ENCODE measurements around the gene ZEB2.
A peak's percentile ranks its signal among the peaks of the same experiment; 100 is the strongest.

Gene ZEB2

GRCh38 chr2:144465749-144466148 lies 54.2 kb downstream of the ZEB2 start:
- POLR2A ChIA-PET, result no interaction called here
- peaks cover 9 to 60% (median 23%) of the 10 kb centered on the region in 4 experiments for H3K36me3 ChIP-seq (ENCODE audit: control insufficient read depth in 4 of 4, insufficient read depth in 4 of 4, low read length in 3 of 4)
- H3K27ac ChIP-seq (ENCODE audit: insufficient read depth in 1 of 2, low read depth in 1 of 2, low read length in 2 of 2, poor library complexity in 1 of 2, severe bottlenecking in 2 of 2), result no peak overlapping the region
- H3K9me3 ChIP-seq (ENCODE audit: control extremely low read depth in 1 of 5, control insufficient read depth in 4 of 5, insufficient read depth in 2 of 5, low read depth in 1 of 5, low read length in 4 of 5), result no peaks in the 10 kb centered on the region
- H3K4me1 ChIP-seq (ENCODE audit: control extremely low read depth in 1 of 4, control insufficient read depth in 4 of 4, insufficient read depth in 4 of 4, low read length in 3 of 4), result peaks cover 6 to 12% (median 9%) of the 10 kb centered on the region in 4 experiments
- H3K27me3 ChIP-seq (replicated peaks in 2 of 5; ENCODE audit: control insufficient read depth in 4 of 5, insufficient read depth in 5 of 5, low read length in 4 of 5), result no peaks in the 10 kb centered on the region
- H3K4me3 ChIP-seq (ENCODE audit: control insufficient read depth in 1 of 7, extremely low read depth in 1 of 7, insufficient read depth in 4 of 7, low read depth in 2 of 7, low read length in 6 of 7), result no peak overlapping the region
- CTCF ChIA-PET, result interaction anchor here (1.5 to 2.9 kb wide), 2 partner anchors 10 to 17 kb away, joined by 3 to 17 read pairs; no protein-coding TSS in a partner anchor
- no peak for DNase-seq
- WGBS (ENCODE audit: insufficient coverage), result 95% methylated on average over 6 of the region's 9 CpGs

GRCh38 chr2:144464730-144465129 lies 55.2 kb downstream of the ZEB2 start:
- Histone ChIP-seq H3K27ac (ENCODE audit: insufficient read depth in 1 of 2, low read depth in 1 of 2, low read length in 2 of 2, poor library complexity in 1 of 2, severe bottlenecking in 2 of 2) (no peak overlapping the region), H3K4me1 (ENCODE audit: control extremely low read depth in 1 of 4, control insufficient read depth in 4 of 4, insufficient read depth in 4 of 4, low read length in 3 of 4) (peaks cover 6 to 18% (median 15%) of the 10 kb centered on the region in 4 experiments), H3K27me3 (replicated peaks in 2 of 5; ENCODE audit: control insufficient read depth in 4 of 5, insufficient read depth in 5 of 5, low read length in 4 of 5) (no peaks in the 10 kb centered on the region), H3K36me3 (ENCODE audit: control insufficient read depth in 4 of 4, insufficient read depth in 4 of 4, low read length in 3 of 4) (peaks cover 9 to 55% (median 20%) of the 10 kb centered on the region in 4 experiments), H3K9me3 (ENCODE audit: control extremely low read depth in 1 of 5, control insufficient read depth in 4 of 5, insufficient read depth in 2 of 5, low read depth in 1 of 5, low read length in 4 of 5) (no peaks in the 10 kb centered on the region), H3K4me3 (ENCODE audit: control insufficient read depth in 1 of 7, extremely low read depth in 1 of 7, insufficient read depth in 4 of 7, low read depth in 2 of 7, low read length in 6 of 7) (no peak overlapping the region)
- 100% methylated on average over 1 of the region's 5 CpGs for WGBS (ENCODE audit: insufficient coverage)
- DNase-seq, result no peak
- CTCF ChIA-PET, result interaction anchor here (0.6 to 2.9 kb wide), 7 partner anchors 11 to 877 kb away, joined by 3 to 17 read pairs (median 3); no protein-coding TSS in a partner anchor
- POLR2A ChIA-PET, result no interaction called here

- Histone ChIP-seq H3K27ac (ENCODE audit: insufficient read depth in 1 of 2, low read depth in 1 of 2, low read length in 2 of 2, poor library complexity in 1 of 2, severe bottlenecking in 2 of 2) (no peak overlapping the region), H3K27me3 (replicated peaks in 2 of 5; ENCODE audit: control insufficient read depth in 4 of 5, insufficient read depth in 5 of 5, low read length in 4 of 5) (no peaks in the 10 kb centered on the region), H3K36me3 (ENCODE audit: control insufficient read depth in 4 of 4, insufficient read depth in 4 of 4, low read length in 3 of 4) (peaks cover 6 to 49% (median 16%) of the 10 kb centered on the region in 4 experiments), H3K9me3 (ENCODE audit: control extremely low read depth in 1 of 5, control insufficient read depth in 4 of 5, insufficient read depth in 2 of 5, low read depth in 1 of 5, low read length in 4 of 5) (no peaks in the 10 kb centered on the region), H3K4me3 (ENCODE audit: control insufficient read depth in 1 of 7, extremely low read depth in 1 of 7, insufficient read depth in 4 of 7, low read depth in 2 of 7, low read length in 6 of 7) (no peak overlapping the region), H3K4me1 (ENCODE audit: control extremely low read depth in 1 of 4, control insufficient read depth in 4 of 4, insufficient read depth in 4 of 4, low read length in 3 of 4) (peaks cover 16 to 31% (median 25%) of the 10 kb centered on the region in 4 experiments)
- CTCF ChIA-PET, result interaction anchor here (1.9 kb wide), 1 partner anchor 11 kb away, joined by 9 read pairs; no protein-coding TSS in a partner anchor
- 100% methylated on average over 1 of the region's 5 CpGs for WGBS (ENCODE audit: insufficient coverage)
- DNase-seq, result no peak
- POLR2A ChIA-PET, result no interaction called here
These were observed 56.7 kb downstream of the ZEB2 start for GRCh38 chr2:144463266-144463665.

- Histone ChIP-seq H3K9me3 (ENCODE audit: control extremely low read depth in 1 of 5, control insufficient read depth in 4 of 5, insufficient read depth in 2 of 5, low read depth in 1 of 5, low read length in 4 of 5) (no peaks in the 10 kb centered on the region), H3K27me3 (replicated peaks in 2 of 5; ENCODE audit: control insufficient read depth in 4 of 5, insufficient read depth in 5 of 5, low read length in 4 of 5) (no peaks in the 10 kb centered on the region), H3K4me3 (ENCODE audit: control insufficient read depth in 1 of 7, extremely low read depth in 1 of 7, insufficient read depth in 4 of 7, low read depth in 2 of 7, low read length in 6 of 7) (no peak overlapping the region), H3K36me3 (ENCODE audit: control insufficient read depth in 4 of 4, insufficient read depth in 4 of 4, low read length in 3 of 4) (peaks cover 6 to 47% (median 16%) of the 10 kb centered on the region in 4 experiments), H3K27ac (ENCODE audit: insufficient read depth in 1 of 2, low read depth in 1 of 2, low read length in 2 of 2, poor library complexity in 1 of 2, severe bottlenecking in 2 of 2) (peak overlapping the region in 1 of 2 experiments; percentile 58), H3K4me1 (ENCODE audit: control extremely low read depth in 1 of 4, control insufficient read depth in 4 of 4, insufficient read depth in 4 of 4, low read length in 3 of 4) (peaks cover 24 to 39% (median 31%) of the 10 kb centered on the region in 4 experiments)
- CTCF ChIA-PET, result no interaction called here
- WGBS (ENCODE audit: insufficient coverage), result 88% methylated on average over 3 of the region's 6 CpGs
- DNase-seq, result no peak
- POLR2A ChIA-PET, result no interaction called here
These were observed 57.7 kb downstream of the ZEB2 start for GRCh38 chr2:144462266-144462665.

GRCh38 chr2:144461308-144461766 lies 58.6 kb downstream of the ZEB2 start:
- H3K9me3 ChIP-seq (ENCODE audit: control extremely low read depth in 1 of 5, control insufficient read depth in 4 of 5, insufficient read depth in 2 of 5, low read depth in 1 of 5, low read length in 4 of 5), result no peaks in the 10 kb centered on the region
- ChIA-PET CTCF (interaction anchor here (1.1 kb wide), 1 partner anchor 12 kb away, joined by 3 read pairs; no protein-coding TSS in a partner anchor), POLR2A (no interaction called here)
- 93% methylated on average over 7 of the region's 9 CpGs for WGBS (ENCODE audit: insufficient coverage)
- no peaks in the 10 kb centered on the region for H3K27me3 ChIP-seq (replicated peaks in 2 of 5; ENCODE audit: control insufficient read depth in 4 of 5, insufficient read depth in 5 of 5, low read length in 4 of 5)
- H3K27ac ChIP-seq (ENCODE audit: insufficient read depth in 1 of 2, low read depth in 1 of 2, low read length in 2 of 2, poor library complexity in 1 of 2, severe bottlenecking in 2 of 2), result peak overlapping the region in 1 of 2 experiments; percentile 58
- no peak overlapping the region for H3K4me3 ChIP-seq (ENCODE audit: control insufficient read depth in 1 of 7, extremely low read depth in 1 of 7, insufficient read depth in 4 of 7, low read depth in 2 of 7, low read length in 6 of 7)
- no peak for DNase-seq
- peaks cover 6 to 42% (median 13%) of the 10 kb centered on the region in 4 experiments for H3K36me3 ChIP-seq (ENCODE audit: control insufficient read depth in 4 of 4, insufficient read depth in 4 of 4, low read length in 3 of 4)
- peaks cover 29 to 48% (median 38%) of the 10 kb centered on the region in 4 experiments for H3K4me1 ChIP-seq (ENCODE audit: control extremely low read depth in 1 of 4, control insufficient read depth in 4 of 4, insufficient read depth in 4 of 4, low read length in 3 of 4)

GRCh38 chr2:144460727-144461307 lies 59.1 kb downstream of the ZEB2 start:
- Histone ChIP-seq H3K36me3 (ENCODE audit: control insufficient read depth in 4 of 4, insufficient read depth in 4 of 4, low read length in 3 of 4) (peaks cover 6 to 39% (median 13%) of the 10 kb centered on the region in 4 experiments), H3K4me1 (ENCODE audit: control extremely low read depth in 1 of 4, control insufficient read depth in 4 of 4, insufficient read depth in 4 of 4, low read length in 3 of 4) (peaks cover 29 to 54% (median 43%) of the 10 kb centered on the region in 4 experiments), H3K27me3 (replicated peaks in 2 of 5; ENCODE audit: control insufficient read depth in 4 of 5, insufficient read depth in 5 of 5, low read length in 4 of 5) (no peaks in the 10 kb centered on the region), H3K9me3 (ENCODE audit: control extremely low read depth in 1 of 5, control insufficient read depth in 4 of 5, insufficient read depth in 2 of 5, low read depth in 1 of 5, low read length in 4 of 5) (no peaks in the 10 kb centered on the region), H3K27ac (ENCODE audit: insufficient read depth in 1 of 2, low read depth in 1 of 2, low read length in 2 of 2, poor library complexity in 1 of 2, severe bottlenecking in 2 of 2) (peak overlapping the region in 1 of 2 experiments; percentile 32), H3K4me3 (ENCODE audit: control insufficient read depth in 1 of 7, extremely low read depth in 1 of 7, insufficient read depth in 4 of 7, low read depth in 2 of 7, low read length in 6 of 7) (no peak overlapping the region)
- no CpG with 5 or more reads among the region's 6 CpGs for WGBS (ENCODE audit: insufficient coverage)
- ChIA-PET CTCF (interaction anchor here (1.1 kb wide), 1 partner anchor 12 kb away, joined by 3 read pairs; no protein-coding TSS in a partner anchor), POLR2A (no interaction called here)
- DNase-seq, result no peak

- Histone ChIP-seq H3K27me3 (replicated peaks in 2 of 5; ENCODE audit: control insufficient read depth in 4 of 5, insufficient read depth in 5 of 5, low read length in 4 of 5) (no peaks in the 10 kb centered on the region), H3K4me3 (ENCODE audit: control insufficient read depth in 1 of 7, extremely low read depth in 1 of 7, insufficient read depth in 4 of 7, low read depth in 2 of 7, low read length in 6 of 7) (no peak overlapping the region), H3K4me1 (ENCODE audit: control extremely low read depth in 1 of 4, control insufficient read depth in 4 of 4, insufficient read depth in 4 of 4, low read length in 3 of 4) (peaks cover 33 to 62% (median 50%) of the 10 kb centered on the region in 4 experiments), H3K36me3 (ENCODE audit: control insufficient read depth in 4 of 4, insufficient read depth in 4 of 4, low read length in 3 of 4) (peaks cover 2 to 32% (median 9%) of the 10 kb centered on the region in 4 experiments), H3K27ac (ENCODE audit: insufficient read depth in 1 of 2, low read depth in 1 of 2, low read length in 2 of 2, poor library complexity in 1 of 2, severe bottlenecking in 2 of 2) (peak overlapping the region; percentile 8 to 74), H3K9me3 (ENCODE audit: control extremely low read depth in 1 of 5, control insufficient read depth in 4 of 5, insufficient read depth in 2 of 5, low read depth in 1 of 5, low read length in 4 of 5) (no peaks in the 10 kb centered on the region)
- DNase-seq, result peak in 2 of 3 donors; percentile 40 to 51
- CTCF ChIA-PET, result interaction anchor here (0.6 to 1.3 kb wide), 4 partner anchors 9 to 269 kb away, joined by 3 to 4 read pairs (median 3); no protein-coding TSS in a partner anchor
- POLR2A ChIA-PET, result no interaction called here
- WGBS (ENCODE audit: insufficient coverage), result 87% methylated on average over 4 of the region's 5 CpGs
These were observed 60.0 kb downstream of the ZEB2 start for GRCh38 chr2:144459937-144460336.
